PFSK-1 (cell line): ENCODE data around the gene SEL1L2. TPM values are rescaled to one million over a fixed set of nuclear protein-coding genes. Genes with fewer than 3 reads are reported as not detected.

Source experiments
- FOXP2 ChIP-seq: optimal IDR thresholded peaks from 2 replicates; pipeline ENCODE3; 2011; ENCODE audit warnings: borderline replicate concordance, control low read depth, inconsistent platforms; ENCODE audit not compliant: insufficient read depth; ENCODE audit errors: extremely low read length, extremely low read depth
- POLR2AphosphoS5 ChIP-seq: IDR thresholded peaks from 2 replicates; pipeline ENCODE4 v1.6.1; 2012; ENCODE audit warnings: low read depth, mild to moderate bottlenecking, control low read depth, low read length, moderate library complexity
- SIN3A ChIP-seq: IDR thresholded peaks from 2 replicates; pipeline ENCODE4 v1.6.1; 2012; ENCODE audit warnings: mild to moderate bottlenecking, low read length, moderate library complexity, borderline replicate concordance; ENCODE audit not compliant: insufficient read depth
- TAF1 ChIP-seq: IDR thresholded peaks from 2 replicates; pipeline ENCODE4 v1.6.1; 2012; ENCODE audit warnings: low read length, control low read depth, borderline replicate concordance; ENCODE audit not compliant: insufficient read depth
- polyA plus RNA-seq: library from polyadenylated mRNA; unstranded; fragments of >200 nt; gene quantifications from one replicate; pipeline ENCODE4 v1.2.1, GENCODE V29; 2012; ENCODE audit warnings: low read depth, missing spikeins; ENCODE audit not compliant: insufficient read length
- TF ChIP-seq, protein P1 (sequence below), 2 experiments: IDR thresholded peaks; 2 replicates each; pipeline versions ENCODE4 v1.6.1 to v1.8.0; 2011 to 2012; ENCODE audit warnings: low read depth in 2 of 2, low read length in 2 of 2, control low read depth in 1 of 2, inconsistent platforms in 1 of 2, mild to moderate bottlenecking in 1 of 2, moderate library complexity in 1 of 2; ENCODE audit not compliant: insufficient read depth in 1 of 2

The SEL1L2 gene, protein sequence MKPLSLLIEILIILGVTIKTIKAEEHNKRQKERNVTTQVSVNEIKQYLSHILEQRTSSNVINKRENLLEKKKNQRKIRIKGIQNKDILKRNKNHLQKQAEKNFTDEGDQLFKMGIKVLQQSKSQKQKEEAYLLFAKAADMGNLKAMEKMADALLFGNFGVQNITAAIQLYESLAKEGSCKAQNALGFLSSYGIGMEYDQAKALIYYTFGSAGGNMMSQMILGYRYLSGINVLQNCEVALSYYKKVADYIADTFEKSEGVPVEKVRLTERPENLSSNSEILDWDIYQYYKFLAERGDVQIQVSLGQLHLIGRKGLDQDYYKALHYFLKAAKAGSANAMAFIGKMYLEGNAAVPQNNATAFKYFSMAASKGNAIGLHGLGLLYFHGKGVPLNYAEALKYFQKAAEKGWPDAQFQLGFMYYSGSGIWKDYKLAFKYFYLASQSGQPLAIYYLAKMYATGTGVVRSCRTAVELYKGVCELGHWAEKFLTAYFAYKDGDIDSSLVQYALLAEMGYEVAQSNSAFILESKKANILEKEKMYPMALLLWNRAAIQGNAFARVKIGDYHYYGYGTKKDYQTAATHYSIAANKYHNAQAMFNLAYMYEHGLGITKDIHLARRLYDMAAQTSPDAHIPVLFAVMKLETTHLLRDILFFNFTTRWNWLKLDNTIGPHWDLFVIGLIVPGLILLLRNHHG
- polyA plus RNA-seq = not detected

DNA sequence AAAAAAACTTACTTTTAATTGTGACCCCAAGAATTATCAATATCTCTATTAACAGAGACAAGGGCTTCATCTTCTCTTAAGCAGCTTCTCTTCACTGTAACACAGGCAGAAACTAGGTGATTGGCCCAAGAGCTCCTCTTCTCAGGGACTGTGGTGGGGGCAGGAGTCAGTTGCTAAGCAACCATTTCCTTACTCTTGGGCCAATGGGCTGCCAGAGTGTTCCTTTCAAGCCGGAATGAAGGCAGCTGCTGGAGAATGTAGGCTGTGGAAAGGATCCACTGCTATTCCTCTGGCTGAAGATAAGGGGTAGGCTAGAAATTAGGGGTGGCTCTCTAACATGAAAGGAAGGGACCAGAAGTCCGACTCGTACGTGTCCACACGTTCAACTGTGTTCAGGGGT, at the start of gene SEL1L2:
TSS of gene SEL1L2 (minus strand) at position 150 of the 400 bp plus-strand sequence. CDS start at position 70, 80 bp downstream.
- no peak for TF ChIP-seq FOXP2
- no peak for TF ChIP-seq TAF1
- no peak for TF ChIP-seq SIN3A
- TF ChIP-seq, protein P1, sequence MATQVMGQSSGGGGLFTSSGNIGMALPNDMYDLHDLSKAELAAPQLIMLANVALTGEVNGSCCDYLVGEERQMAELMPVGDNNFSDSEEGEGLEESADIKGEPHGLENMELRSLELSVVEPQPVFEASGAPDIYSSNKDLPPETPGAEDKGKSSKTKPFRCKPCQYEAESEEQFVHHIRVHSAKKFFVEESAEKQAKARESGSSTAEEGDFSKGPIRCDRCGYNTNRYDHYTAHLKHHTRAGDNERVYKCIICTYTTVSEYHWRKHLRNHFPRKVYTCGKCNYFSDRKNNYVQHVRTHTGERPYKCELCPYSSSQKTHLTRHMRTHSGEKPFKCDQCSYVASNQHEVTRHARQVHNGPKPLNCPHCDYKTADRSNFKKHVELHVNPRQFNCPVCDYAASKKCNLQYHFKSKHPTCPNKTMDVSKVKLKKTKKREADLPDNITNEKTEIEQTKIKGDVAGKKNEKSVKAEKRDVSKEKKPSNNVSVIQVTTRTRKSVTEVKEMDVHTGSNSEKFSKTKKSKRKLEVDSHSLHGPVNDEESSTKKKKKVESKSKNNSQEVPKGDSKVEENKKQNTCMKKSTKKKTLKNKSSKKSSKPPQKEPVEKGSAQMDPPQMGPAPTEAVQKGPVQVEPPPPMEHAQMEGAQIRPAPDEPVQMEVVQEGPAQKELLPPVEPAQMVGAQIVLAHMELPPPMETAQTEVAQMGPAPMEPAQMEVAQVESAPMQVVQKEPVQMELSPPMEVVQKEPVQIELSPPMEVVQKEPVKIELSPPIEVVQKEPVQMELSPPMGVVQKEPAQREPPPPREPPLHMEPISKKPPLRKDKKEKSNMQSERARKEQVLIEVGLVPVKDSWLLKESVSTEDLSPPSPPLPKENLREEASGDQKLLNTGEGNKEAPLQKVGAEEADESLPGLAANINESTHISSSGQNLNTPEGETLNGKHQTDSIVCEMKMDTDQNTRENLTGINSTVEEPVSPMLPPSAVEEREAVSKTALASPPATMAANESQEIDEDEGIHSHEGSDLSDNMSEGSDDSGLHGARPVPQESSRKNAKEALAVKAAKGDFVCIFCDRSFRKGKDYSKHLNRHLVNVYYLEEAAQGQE (IDR thresholded peaks at IDR 0.05; ENCODE audit: insufficient read depth in 1 of 2, low read depth in 2 of 2, low read length in 2 of 2) = no peak
- no peak for TF ChIP-seq POLR2AphosphoS5

DNA sequence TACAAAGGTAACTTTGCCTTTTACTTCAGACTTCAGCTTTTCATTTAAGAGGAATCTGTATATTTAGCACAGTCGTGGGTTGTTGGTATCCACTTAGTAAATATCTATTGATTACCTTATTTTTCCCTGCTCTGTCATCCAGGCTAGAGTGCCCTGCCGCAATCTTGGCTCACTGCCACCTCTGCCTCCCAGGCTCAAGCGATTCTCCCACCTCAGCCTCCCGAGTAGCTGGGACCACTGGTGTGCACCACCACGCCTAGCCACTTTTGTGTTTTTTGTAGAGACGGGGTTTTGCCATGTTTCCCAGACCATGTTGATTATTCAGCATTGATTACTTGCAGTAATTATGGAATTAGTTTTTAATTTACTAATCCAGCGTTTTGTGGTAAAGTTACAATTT, 46.2 kb upstream of the SEL1L2 start:
- no peak for TF ChIP-seq FOXP2
- TF ChIP-seq, protein P1 (IDR thresholded peaks at IDR 0.05; ENCODE audit: insufficient read depth in 1 of 2, low read depth in 2 of 2, low read length in 2 of 2) = no peak
- TF ChIP-seq POLR2AphosphoS5 = no peak
- TF ChIP-seq SIN3A = no peak
- TF ChIP-seq TAF1 = no peak

DNA sequence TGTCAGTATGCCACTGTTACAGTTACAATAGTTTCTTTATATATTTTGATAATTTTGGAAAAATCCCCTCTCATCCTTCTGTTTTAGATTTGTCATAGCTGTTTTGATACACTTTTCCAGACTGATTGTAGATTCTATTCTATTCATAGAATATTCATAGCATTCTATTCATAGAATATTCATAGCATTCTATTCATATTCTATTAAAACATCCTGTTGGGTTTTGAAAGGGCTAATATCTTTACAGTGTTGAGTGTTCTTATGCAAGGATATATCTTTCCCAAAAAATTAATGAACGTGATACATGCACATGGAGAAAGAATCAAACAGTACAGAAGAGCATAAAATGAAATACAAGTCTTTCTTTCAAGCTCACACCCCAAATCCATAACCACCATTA, 42.9 kb upstream of the SEL1L2 start:
- TF ChIP-seq POLR2AphosphoS5 = no peak
- TF ChIP-seq, protein P1 (IDR thresholded peaks at IDR 0.05; ENCODE audit: insufficient read depth in 1 of 2, low read depth in 2 of 2, low read length in 2 of 2) = no peak
- no peak for TF ChIP-seq TAF1
- TF ChIP-seq SIN3A = no peak
- no peak for TF ChIP-seq FOXP2

DNA sequence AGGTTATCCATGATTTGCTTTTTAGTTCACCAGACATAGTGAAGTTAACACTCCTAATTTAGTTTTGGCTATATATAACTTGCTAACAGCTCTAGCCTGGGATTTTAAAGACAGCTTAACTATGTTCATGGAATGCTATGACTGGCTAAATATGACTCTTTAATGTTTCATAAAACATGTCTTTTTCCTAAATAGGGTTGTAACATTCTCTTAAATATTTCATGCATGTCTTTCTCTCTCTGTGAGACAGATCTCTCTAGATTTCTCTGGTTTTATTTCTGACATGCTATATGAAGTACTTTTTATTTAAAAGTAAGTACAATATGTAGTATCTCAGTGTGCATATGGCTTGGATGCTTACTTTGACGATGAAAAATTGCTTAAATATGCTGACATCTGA, 40.6 kb upstream of the SEL1L2 start:
- TF ChIP-seq POLR2AphosphoS5 (no peak), TAF1 (no peak), FOXP2 (no peak), SIN3A (no peak)
- TF ChIP-seq, protein P1 (IDR thresholded peaks at IDR 0.05; ENCODE audit: insufficient read depth in 1 of 2, low read depth in 2 of 2, low read length in 2 of 2) = no peak
